HL-60/S4 treated with phorbol 12-myristate 13-acetate at 8.2 ng/mL for 4 days and 3 days (cell line): ENCODE measurements around the gene ADAMTS12.

Experiments used
- in situ Hi-C: fragments of 300-500 bp; cut with MboI; formaldehyde crosslinking; loops from 2 replicates; pipeline ENCODE4 v1.15.0; 2022; ENCODE audit warnings: low sequenced_read_pairs

The ADAMTS12 gene

DNA sequence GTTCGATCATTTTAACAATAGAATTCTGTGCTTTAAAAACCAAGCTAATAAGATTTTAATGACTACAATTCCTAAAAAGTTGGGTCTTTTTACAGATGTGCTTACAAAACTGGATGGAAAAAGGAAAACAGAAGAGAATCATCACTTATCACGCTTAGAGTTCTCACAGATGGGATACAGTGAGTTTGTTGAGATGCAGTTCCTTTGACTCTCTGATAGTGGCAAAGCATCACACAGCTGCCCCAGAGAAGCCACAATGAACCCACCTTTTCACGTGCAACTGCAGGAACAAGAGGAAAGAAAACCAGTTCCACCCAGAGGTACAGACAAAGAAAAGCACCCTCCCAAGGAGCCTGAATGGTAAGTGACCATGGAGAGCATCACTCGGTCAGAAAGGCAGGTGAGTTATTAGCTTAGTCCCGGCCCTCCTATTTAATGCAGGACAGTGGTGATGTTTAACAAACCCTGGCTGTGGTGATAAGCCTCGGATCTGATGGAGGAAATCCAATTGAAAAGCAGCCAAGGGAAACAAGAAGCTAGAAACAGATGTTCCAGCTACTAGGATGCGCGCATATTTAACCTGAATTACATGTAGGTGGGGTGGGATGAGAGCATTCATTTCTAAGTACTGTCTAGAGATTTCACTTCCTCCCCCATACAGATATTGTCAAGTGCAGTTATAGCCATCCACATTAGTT, 283.3 kb downstream of the ADAMTS12 start:
- in situ Hi-C loops, result no loop called here

DNA sequence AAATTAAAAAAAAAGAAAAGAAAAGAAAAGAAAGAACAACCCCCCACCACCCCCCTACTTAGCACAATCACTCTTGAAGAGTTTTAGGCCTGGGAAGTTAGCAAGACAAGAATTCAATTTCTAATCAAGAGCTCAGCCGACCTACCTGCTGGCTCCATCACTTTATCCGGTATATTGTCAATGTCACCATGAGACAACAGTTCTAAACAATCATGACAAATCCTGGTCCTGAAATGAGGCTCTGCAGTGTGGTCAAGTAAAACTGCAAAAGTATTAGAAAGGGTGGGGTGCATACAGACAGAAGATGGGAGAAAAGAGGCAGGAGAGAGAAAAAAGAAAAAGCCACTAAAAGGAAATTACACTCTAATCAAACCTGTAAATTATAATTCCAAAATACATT, 287.3 kb downstream of the ADAMTS12 start:
- in situ Hi-C loops, result no loop called here

DNA sequence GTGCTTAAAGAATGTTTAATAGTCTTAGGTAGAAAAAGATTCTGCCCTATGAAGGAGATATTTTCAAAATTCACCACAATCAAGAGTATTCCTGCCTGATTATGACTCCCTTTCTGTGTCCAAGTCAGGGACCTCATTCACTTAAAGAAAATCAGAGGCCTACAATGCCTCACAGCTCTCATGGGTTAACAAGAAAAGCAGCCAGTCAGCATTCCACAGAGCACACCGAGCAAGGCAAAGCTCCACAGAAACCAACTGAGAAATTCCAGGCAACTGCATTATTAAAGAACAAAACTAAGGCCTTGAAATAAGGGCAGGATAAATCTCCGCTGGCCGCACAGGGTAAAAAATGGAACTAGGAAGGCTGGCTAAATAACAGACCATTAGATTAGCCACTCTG, 289.9 kb downstream of the ADAMTS12 start:
- in situ Hi-C loops, result no loop called here

DNA sequence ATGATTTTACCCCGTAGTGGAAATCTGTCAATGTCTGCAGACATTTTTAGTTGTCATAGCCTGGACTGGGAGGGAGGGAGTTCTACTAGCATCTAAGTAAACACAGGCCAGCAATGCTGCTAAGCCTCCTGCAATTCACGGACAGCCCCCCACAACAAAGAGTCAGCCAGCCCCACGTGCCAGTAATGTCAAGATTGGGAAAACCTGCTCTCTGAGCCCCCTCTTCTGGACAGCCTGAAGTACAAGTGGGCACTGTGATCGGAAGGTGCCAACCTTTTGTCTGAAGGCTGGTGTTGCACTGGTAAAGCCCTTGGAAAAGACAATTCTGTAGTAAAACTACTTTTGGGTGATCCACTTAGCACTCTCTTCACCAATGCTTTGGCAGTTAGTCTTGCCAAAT, 296.5 kb downstream of the ADAMTS12 start:
- in situ Hi-C loops, result no loop called here

DNA sequence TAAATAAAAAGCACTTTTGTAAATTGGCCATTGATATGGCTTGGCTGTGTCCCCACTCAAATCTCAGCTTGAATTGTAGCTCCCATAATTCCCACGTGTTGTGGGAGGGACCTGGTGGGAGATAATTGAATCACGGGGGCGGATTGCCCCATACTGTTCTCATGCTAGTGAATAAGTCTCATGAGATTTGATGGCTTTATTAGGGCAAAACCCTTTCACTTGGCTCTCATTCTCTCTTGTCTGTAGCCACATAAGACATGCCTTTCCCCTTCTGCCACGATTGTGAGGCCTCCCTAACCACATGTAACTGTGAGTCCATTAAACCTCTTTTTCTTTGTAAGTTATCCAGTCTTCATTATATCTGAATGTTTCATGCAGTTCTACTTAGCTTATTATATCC, 297.8 kb downstream of the ADAMTS12 start:
- in situ Hi-C loops, result no loop called here

DNA sequence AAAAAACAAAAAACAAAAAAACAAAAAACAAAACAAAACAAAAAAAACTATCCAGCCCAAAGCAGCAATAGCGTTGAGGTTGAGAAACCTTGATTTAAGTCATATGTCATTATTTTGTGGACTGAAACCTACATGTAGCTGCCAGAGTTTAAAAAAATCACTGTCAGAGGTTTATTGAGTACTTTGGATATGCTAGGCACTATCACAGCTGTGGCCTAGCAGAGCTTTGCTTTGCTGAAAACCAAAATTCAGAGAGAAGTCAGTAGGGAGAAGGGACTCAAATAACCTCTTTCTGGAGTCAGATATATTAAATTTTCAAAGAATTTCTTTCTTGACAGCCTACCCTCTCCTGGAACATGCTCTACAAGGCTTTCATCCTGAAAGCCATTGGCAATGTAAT, 299.5 kb downstream of the ADAMTS12 start:
- in situ Hi-C loops, result no loop called here

DNA sequence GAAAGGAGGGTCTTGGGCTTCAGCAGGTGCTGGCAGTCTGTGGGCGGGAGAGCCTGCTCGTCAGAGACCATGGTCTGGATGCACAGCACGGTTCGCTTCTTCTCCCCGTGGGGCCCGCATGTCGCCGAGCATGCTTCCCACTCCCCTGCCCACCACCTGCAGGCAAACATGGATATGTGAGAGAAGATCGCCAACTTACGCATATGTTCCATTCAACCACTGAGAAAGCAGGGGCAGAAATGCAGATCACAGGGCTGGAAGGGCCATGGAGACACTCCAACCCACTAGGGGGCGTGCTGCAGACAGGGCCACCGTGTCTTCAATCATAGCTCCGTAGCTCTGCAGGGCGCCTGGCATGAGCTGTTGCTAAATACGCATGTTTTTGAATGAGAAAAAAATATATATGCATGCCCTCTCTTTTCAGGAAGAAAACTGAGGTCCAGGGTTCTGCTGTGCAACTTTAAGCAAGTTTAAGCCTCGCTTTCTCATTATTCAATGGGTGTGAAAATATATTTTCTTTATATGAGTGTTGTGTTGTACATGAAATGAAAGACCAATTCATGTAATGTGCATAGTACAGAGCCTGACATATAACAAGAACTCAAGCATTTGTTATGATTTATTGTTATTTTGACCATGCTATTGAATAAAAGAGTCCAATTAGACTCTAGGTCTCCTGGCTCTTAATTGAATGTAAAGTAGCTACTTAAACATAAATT, 303.0 kb downstream of the ADAMTS12 start:
- in situ Hi-C loops, result no loop called here

DNA sequence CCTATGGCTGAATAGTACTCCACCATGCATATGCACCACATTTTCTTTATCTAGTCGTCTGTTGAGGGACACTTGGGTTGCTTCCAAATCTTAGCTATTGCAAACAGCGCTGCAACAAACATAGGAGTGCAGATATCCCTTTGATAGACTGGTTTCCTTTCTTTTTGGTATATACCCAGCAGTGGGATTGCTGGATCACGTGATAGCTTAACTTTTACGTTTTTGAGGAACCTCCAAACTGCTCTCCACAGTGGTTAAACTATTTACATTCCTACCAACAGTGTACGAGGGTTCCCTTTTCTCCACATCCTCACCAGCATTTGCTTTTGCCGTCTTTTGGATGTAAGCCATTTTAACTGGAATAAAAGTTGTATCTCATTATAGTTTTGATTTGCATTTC, 308.5 kb downstream of the ADAMTS12 start:
- in situ Hi-C loops, result no loop called here

DNA sequence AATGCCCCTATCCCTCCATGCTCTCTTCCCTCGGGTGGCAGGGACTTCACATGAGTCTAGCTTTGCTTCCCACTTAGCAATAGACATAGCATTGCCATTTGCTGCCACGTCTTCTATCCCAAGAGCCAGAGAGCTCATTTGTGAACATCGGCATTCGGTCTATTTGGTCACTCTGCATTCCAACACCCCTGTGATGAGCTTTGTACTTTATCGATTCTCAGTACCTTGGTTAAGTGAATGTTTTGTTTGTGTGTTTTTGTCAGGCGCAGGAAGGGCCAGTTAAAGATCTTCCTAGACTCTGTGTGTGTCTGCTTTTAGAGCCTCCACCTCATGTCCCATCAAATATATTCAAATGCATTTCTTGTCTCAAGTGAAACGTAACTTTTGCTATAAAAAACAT, 309.4 kb downstream of the ADAMTS12 start:
- in situ Hi-C loops, result no loop called here

DNA sequence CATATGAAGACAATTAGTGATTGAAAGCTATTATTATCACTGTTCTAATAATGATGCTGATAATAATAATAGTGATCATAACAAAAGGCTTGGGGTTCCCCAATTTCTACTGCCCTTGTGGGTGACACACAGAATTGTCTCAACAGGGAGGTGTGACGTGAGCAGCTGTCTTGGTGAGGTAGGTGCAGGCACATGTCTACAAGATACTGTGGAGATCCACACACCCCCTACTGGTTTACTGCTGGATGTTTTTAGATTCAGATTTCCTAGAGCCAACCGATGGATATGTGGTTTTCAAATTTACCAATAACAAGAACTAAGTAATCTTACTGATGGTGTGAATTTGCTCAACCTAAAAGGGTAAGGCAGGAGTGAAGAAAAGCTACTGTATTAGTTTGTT, 312.0 kb downstream of the ADAMTS12 start:
- in situ Hi-C loops, result no loop called here

DNA sequence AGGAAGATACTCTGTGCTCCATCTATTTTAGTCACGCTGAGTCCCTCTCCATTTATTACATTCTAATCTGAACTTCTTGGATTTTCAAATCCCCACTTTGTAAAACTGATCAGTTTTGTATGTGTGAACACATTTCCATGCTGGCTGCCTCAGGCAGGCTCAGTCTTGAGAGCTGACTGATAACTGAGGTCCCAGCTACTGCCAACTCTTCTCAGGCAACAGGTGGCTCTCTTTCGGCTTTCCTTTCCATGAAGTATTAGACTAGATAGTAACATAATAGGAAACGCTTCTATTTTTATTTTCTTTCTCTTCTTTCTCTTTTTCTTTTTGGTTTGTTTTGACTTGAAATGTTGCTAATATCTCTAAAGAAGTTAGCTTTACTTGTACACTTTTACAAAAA, 312.6 kb downstream of the ADAMTS12 start:
- in situ Hi-C loops, result no loop called here

DNA sequence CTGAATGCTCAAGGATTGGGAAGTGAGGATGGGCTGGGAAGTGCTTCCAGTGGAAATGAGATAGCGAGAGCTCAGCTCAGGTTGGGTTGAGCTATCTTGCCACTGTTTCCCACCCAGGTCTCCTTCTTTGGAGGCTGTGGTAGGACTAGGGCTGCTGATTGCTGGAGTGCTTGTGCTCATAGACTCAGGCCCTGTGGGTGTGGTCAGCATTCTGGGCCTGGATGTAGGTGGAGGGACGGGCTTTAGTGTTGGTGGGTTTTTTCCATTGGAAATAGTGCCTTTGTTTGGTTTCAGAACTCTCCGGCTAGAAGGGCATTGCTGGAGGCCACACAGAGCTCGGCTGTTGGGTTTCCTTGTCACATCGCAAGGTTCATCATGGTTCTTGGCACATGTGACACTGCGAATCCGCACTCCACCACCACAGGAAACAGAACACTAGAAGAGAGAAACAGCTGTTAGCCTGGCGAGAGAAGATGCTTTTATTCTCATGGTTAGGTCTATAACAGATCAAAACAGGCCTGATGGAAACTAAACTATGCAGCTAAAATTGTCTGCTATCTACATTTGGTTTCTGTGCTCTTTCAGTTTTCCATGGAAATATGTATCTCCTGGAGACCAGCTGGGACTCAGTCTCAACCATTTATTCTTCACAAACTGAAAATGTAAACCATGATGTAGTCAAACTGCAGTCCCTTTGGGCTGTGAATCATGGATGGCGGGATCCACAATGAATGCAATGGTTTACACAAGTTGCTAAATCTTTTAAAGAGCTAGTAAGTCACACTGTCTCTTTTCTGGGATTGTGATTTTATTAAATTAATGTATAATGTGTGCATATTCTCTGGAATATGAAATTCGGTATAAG, 314.8 kb downstream of the ADAMTS12 start:
- in situ Hi-C loops, result no loop called here

DNA sequence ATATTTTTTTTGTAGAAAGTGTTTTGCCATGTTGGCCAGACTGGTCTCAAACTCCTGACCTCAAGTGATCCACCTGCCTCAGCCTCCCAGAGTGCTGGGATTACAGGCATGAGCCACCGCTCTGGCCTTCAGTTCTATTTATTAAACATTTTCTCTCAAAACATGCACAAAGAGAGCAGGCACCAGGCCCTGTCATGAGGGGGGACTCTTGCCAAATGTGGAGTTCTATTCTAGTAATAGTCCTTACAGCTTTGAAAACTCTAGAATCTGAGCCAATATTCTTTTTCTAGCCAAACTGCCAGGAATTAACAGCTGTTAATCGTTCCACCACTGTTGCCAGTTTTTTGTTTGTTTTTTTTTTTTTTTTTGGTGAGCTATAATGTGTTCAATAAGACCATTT, 326.5 kb downstream of the ADAMTS12 start:
- in situ Hi-C loops, result no loop called here

DNA sequence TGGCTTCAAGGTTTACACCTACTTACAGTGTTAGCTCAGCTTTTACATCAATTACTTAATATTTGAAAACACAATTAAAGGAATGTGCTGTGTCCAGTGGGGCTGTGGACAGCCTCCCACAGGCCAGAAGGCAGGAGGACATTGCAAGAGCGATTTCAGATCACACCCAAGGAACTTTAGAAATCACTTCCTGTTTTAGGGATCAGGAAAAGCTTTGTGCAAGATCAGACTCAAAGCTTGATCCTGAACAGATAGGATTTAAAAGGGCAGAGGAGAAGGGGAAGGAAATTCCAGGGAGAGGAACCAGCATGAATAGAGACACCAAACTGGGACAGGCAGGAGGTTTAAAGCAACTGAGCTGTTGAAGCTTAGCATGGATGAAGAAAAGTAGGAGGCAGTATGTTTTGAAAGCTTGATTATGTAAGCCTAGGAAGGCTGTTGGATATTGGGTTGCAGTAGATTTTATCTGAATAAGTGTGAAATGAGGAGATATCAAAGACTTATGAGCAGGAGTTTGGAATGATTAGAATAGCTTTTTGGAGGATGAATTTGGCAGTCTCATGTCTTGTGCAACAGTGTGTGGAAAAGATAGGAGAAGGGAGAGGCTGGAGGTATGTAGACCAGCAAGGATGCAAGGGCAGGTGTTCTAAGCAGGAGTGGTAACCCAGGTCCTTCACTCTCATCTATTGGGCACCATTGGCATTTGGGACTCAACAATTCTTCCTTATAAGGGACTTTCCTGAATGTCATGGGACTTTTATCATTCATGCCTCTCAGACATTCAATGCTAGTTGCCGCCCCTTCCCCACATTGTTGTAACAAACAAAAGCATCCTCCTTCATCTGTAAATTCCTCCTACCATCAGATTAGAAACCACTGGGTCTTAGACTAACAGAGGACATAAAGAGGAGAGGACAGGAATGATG, 327.5 kb downstream of the ADAMTS12 start:
- in situ Hi-C loops, result no loop called here

DNA sequence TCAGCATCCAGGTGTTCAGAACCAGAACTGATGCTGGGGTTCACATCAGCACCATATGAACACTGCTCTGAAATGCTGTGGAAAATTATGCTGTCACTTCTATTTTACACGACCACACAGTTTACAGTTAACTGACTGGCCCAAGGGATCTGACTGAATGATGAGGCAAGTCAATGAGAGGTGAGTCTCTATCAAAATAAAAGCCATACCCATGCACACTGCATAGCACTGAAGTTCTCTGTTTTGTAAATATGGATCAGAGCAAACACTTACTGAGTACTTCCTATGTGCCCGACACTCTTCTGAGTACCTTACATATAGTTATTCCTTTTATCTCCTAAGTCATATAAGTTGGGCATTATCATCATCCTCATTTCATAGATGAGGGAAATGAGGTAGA, 328.3 kb downstream of the ADAMTS12 start:
- in situ Hi-C loops, result no loop called here

DNA sequence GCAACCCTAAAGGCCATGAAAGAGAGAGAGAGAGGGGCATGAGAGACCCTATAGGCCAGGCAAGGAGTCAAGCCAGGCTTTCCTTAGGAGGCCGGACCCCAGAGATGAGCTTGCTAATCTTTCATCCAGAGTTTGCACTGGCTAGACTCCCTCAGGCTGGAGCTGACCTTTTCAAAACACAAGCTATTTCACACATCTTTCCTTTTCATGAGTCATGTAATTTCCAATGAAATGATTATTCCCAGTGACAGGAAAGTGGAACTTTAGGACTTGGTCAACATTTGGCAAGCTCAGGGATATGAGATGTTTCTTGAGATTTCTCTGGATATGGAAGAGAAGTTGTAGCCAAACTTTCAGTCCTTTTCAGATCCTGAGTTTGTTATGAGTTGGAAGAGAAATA, 333.3 kb downstream of the ADAMTS12 start:
- in situ Hi-C loops, result no loop called here

DNA sequence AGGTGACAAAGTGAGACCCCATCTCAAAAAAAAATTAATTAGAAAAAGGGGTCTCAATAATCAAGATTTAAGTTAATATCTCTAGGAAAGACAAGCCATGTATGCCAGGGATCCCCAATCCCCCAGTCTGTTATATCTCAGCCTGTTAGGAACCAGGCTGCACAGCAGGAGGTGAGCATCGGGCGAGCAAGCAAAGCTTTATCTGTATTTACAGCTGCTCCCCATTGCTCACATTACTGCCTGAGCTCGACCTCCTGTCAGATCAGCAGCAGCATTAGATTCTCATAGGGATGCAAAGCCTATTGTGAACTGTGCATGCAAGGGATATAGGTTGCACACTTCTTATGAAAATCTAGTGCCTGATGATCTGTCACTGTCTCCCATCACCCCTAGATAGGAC, 334.2 kb downstream of the ADAMTS12 start:
- in situ Hi-C loops, result no loop called here

DNA sequence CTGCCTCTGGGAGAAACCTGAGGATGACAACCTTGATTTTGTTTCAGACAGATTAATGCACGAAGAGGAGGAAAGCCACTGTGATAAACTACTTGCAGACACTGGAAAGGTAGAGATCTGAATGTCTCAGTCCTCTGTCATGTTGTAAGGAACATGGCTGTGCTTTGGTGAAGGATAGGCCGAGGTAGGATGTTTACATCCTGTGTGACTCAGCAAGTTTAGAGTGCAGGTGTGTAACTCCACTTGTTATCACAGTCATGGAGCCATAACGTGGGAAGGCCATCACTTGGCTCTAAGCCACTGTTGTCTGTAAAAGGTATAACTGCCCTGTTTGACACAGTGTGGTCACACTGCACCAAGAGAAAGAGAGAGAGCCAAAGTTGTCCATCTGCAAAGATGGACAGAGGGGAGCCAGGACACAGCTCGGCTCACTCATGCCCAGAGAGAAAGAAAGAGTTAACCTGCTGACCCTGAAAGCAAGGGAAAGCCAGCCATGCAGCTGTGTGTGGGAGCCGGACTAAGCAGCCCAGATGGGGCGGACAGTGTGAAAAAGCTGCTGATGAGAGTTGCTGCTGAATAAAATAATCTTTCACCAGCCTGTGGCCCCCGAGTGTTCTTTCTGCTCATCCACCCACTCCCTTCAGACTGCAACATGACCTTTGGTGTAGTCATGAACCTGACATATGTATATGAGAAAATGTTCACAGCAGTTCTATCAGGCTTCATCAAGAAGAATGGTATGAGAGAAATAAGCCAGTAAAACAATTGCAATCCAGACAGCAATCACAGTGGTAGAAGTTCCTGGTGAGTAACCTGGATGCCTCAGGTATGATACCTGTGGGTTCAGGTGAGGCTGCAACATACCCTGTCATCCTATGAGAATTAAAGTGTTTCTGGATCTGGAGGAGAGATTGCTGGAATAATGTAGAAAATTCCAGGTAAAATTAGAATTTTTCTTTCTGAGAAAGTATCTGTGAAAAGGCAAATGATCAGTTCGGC, 335.2 kb downstream of the ADAMTS12 start:
- in situ Hi-C loops, result no loop called here

DNA sequence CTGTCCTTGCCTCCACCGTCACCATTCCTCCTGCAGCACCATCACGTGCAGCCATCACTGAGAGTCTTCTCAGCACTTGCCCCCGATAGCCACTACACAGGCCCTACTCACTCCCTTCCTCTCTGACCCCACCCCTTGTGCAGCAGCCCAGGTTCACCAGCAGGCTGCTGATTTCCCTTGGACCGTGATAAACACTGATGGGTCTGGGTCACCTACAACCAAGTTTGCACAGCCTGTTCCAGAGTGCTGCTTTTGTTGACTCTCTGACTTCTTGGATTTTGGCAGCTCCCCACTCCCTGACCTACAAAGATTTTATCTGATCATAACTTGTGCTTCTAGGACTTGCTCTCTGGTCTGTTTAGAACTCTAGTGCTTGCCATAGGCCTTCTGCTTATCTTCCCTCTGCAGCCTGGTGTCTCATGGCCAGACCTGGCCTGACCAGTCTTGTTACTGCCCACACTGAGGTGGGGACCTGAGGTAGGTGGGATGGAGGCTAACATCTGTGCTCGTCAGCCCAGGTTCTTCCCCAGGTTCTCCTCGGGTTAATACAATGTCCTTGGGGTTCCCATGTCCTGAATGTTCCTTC, 341.7 kb downstream of the ADAMTS12 start:
- in situ Hi-C loops, result no loop called here
